Activated CD4-positive, alpha-beta T cell treated with anti-CD3 and anti-CD28 coated beads, Interleukin-2, amount 10 ng/mL, durations not matched to agents 24 days and 14 days (primary cell): ENCODE data around the gene PRKG1. TPM values are rescaled to one million over a fixed set of nuclear protein-coding genes. Genes with fewer than 3 reads are reported as not detected.

ENCODE experiments used
- DNase-seq: peaks from one replicate; pipeline ENCODE4 v3.0.0; 2022
- H3K27ac Mint-ChIP-seq: one replicate; pipeline ENCODE4 v1.8.0; 2022; ENCODE audit warnings: mild to moderate bottlenecking, mixed read lengths
- H3K27me3 Mint-ChIP-seq: one replicate; pipeline ENCODE4 v1.8.0; 2022; ENCODE audit warnings: mixed read lengths
- H3K36me3 Mint-ChIP-seq: one replicate; pipeline ENCODE4 v1.8.0; 2022; ENCODE audit warnings: low read depth, mild to moderate bottlenecking, mixed read lengths
- H3K4me1 Mint-ChIP-seq: one replicate; pipeline ENCODE4 v1.8.0; 2021; ENCODE audit warnings: mixed read lengths
- H3K4me3 Mint-ChIP-seq: one replicate; pipeline ENCODE4 v1.8.0; 2022; ENCODE audit warnings: mild to moderate bottlenecking, moderate library complexity, mixed read lengths
- H3K9me3 Mint-ChIP-seq: one replicate; pipeline ENCODE4 v1.8.0; 2021; ENCODE audit warnings: mixed read lengths
- intact Hi-C: fragments of 100-400 bp; cut with micrococcal nuclease; formaldehyde crosslinking; loops from one replicate; pipeline ENCODE4 v1.15.1; 2023
- total RNA-seq: library from RNA; stranded (reverse); gene quantifications from 2 replicates; pipeline ENCODE4 v1.2.3, GENCODE V29; 2022

PRKG1 gene
- total RNA-seq, 1 donor from 2014 or later = not detected

- Mint-ChIP-seq H3K36me3 (no peaks in the 10 kb centered on the region), H3K27me3 (no peaks in the 10 kb centered on the region), H3K27ac (no peak overlapping the region), H3K4me3 (no peak overlapping the region), H3K9me3 (no peaks in the 10 kb centered on the region), H3K4me1 (no peaks in the 10 kb centered on the region)
- intact Hi-C loops = no loop called here
- no peak for DNase-seq
These were observed 1024.8 kb downstream of the PRKG1 start for GRCh38 chr10:52099026-52099600.

DNA sequence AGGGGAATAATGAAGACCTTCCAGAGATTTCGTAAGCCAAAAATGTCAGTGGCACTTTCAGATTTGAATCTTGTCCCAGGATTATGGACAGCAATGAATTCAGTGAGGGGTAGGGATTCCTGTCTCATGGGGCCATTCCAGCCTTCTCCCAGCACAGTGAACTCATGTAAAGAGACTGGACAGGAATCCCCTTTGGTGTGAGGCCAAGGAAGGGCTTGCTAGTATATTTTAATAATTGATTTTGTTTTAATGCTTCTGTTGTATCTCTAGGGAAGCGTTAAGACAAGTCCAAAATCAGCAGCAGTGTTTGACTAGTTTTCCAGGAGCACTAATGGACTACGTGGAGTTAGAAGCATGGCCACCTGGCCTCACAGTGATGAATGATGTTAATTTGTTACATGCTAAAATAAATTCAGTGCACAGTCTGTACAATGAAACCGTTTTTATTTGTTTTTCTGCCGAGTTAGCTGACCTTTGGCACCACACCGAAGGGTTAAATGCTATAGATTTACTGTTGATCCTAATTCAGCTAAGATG is 1025.8 kb downstream of the PRKG1 start:
- no peak overlapping the region for H3K27ac Mint-ChIP-seq
- no peak for DNase-seq
- H3K27me3 Mint-ChIP-seq = no peaks in the 10 kb centered on the region
- H3K4me3 Mint-ChIP-seq = no peak overlapping the region
- no peaks in the 10 kb centered on the region for H3K4me1 Mint-ChIP-seq
- intact Hi-C loops = no loop called here
- H3K9me3 Mint-ChIP-seq = no peaks in the 10 kb centered on the region
- H3K36me3 Mint-ChIP-seq = no peaks in the 10 kb centered on the region

GRCh38 chr10:52105301-52105700 is 1031.0 kb downstream of the PRKG1 start:
- intact Hi-C loops = no loop called here
- Mint-ChIP-seq H3K27ac (no peak overlapping the region), H3K4me3 (no peak overlapping the region), H3K9me3 (no peaks in the 10 kb centered on the region), H3K36me3 (no peaks in the 10 kb centered on the region), H3K27me3 (no peaks in the 10 kb centered on the region), H3K4me1 (no peaks in the 10 kb centered on the region)
- DNase-seq = no peak

- no peaks in the 10 kb centered on the region for H3K4me1 Mint-ChIP-seq
- no peaks in the 10 kb centered on the region for H3K9me3 Mint-ChIP-seq
- H3K36me3 Mint-ChIP-seq = no peaks in the 10 kb centered on the region
- no peaks in the 10 kb centered on the region for H3K27me3 Mint-ChIP-seq
- H3K27ac Mint-ChIP-seq = no peak overlapping the region
- intact Hi-C loops = no loop called here
- no peak overlapping the region for H3K4me3 Mint-ChIP-seq
- DNase-seq = no peak
These were observed 1031.7 kb downstream of the PRKG1 start for GRCh38 chr10:52106011-52106410.

DNA sequence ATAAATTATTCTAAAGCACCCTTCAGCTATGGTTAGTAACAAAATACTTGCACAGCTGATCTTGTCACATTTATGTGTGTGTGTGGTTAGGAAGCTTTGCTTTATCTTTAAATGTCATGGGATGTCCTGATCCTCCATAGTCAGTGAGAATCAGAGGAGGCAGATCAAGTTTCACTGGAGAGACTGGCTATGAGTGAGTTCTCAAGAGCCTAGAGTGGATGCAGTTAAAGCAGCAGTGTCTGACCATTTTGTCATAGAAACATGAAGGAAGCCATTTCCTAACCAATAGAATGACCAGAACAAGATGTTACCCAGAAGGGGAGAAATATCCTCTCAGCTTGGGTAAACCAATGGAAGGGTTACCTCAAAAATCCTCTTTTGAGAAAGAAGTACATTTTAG is 1032.6 kb downstream of the PRKG1 start:
- intact Hi-C loops = no loop called here
- no peak for DNase-seq
- Mint-ChIP-seq H3K4me1 (no peaks in the 10 kb centered on the region), H3K27ac (no peak overlapping the region), H3K9me3 (no peaks in the 10 kb centered on the region), H3K4me3 (no peak overlapping the region), H3K36me3 (no peaks in the 10 kb centered on the region), H3K27me3 (no peaks in the 10 kb centered on the region)

DNA sequence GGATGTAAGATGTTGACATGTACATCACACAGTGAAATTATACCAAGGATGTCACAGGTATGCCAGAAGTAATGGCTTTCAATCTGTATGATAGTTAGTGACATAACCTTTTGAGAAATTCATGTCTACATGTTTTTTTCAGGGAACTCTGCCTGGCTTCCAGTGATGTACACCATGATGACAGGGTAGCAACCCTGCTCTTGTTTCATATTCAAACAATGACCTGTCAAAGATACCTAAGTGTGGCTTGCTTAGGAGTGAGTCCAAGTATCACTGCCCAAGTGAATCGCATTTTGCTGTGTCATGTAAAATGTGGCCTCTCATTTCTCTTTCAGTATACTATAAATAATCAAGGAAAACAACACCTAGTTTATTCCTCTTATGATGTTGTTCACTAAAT is 1033.9 kb downstream of the PRKG1 start:
- Mint-ChIP-seq H3K4me1 (no peaks in the 10 kb centered on the region), H3K36me3 (no peaks in the 10 kb centered on the region), H3K27ac (no peak overlapping the region), H3K4me3 (no peak overlapping the region), H3K27me3 (no peaks in the 10 kb centered on the region), H3K9me3 (no peaks in the 10 kb centered on the region)
- intact Hi-C loops = no loop called here
- DNase-seq = no peak

GRCh38 chr10:52110576-52110975 is 1036.3 kb downstream of the PRKG1 start:
- Mint-ChIP-seq H3K9me3 (no peaks in the 10 kb centered on the region), H3K27ac (no peak overlapping the region), H3K27me3 (no peaks in the 10 kb centered on the region), H3K4me3 (no peak overlapping the region), H3K36me3 (no peaks in the 10 kb centered on the region), H3K4me1 (no peaks in the 10 kb centered on the region)
- DNase-seq = no peak
- intact Hi-C loops = no loop called here

- Mint-ChIP-seq H3K27me3 (no peaks in the 10 kb centered on the region), H3K27ac (no peak overlapping the region), H3K4me3 (no peak overlapping the region), H3K9me3 (no peaks in the 10 kb centered on the region), H3K4me1 (no peaks in the 10 kb centered on the region), H3K36me3 (no peaks in the 10 kb centered on the region)
- intact Hi-C loops = no loop called here
- no peak for DNase-seq
These were observed 1037.0 kb downstream of the PRKG1 start for GRCh38 chr10:52111101-52111891.

GRCh38 chr10:52115823-52116222 is 1041.5 kb downstream of the PRKG1 start:
- Mint-ChIP-seq H3K27me3 (no peaks in the 10 kb centered on the region), H3K4me3 (no peak overlapping the region), H3K36me3 (no peaks in the 10 kb centered on the region), H3K9me3 (no peaks in the 10 kb centered on the region), H3K4me1 (no peaks in the 10 kb centered on the region), H3K27ac (no peak overlapping the region)
- intact Hi-C loops = no loop called here
- DNase-seq = no peak

DNA sequence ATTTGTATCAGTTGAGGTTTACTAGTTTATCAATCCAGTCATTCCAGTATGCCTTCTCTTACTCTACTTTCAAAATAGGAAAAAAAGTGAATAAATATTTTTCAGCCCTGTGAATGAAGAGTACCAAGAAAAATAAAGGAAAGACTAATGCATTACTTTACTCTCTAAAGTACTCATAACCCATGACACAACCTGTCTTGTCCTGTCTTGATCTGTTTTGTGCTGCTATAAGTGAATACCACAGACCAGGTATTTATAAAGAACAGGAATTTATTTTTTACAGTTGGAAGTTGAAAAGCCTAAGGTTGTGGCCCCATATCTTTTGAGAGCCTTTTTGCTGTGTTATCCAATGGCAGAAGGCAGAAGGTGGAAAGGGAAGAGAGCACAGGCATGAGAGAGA is 1045.2 kb downstream of the PRKG1 start:
- DNase-seq = no peak
- H3K27me3 Mint-ChIP-seq = no peaks in the 10 kb centered on the region
- no peaks in the 10 kb centered on the region for H3K9me3 Mint-ChIP-seq
- H3K4me1 Mint-ChIP-seq = no peaks in the 10 kb centered on the region
- H3K4me3 Mint-ChIP-seq = no peak overlapping the region
- no peaks in the 10 kb centered on the region for H3K36me3 Mint-ChIP-seq
- no peak overlapping the region for H3K27ac Mint-ChIP-seq
- intact Hi-C loops = no loop called here

DNA sequence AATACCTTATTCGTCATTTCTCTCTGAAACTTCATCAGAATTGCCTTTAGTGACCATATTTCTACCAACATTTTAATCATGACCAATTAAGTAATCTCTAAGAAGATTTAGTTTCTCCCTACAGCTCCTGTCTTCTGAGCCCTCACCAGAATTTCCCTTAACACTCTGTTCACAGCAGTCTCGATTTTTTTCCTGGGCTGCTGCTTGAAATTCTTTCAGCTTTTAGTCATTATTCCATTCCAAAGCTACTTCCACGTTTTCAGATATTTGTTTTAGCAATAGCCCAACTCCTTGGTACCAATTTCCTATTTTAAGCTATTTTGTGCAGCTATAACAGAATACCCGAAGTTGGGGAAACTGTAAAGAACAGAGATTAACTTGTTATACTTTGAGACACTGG is 1047.4 kb downstream of the PRKG1 start:
- Mint-ChIP-seq H3K27ac (no peak overlapping the region), H3K27me3 (no peaks in the 10 kb centered on the region), H3K9me3 (no peaks in the 10 kb centered on the region), H3K4me3 (no peak overlapping the region), H3K36me3 (no peaks in the 10 kb centered on the region), H3K4me1 (no peaks in the 10 kb centered on the region)
- intact Hi-C loops = no loop called here
- no peak for DNase-seq

GRCh38 chr10:52128056-52128683 is 1053.9 kb downstream of the PRKG1 start:
- intact Hi-C loops = no loop called here
- Mint-ChIP-seq H3K4me3 (no peak overlapping the region), H3K4me1 (no peaks in the 10 kb centered on the region), H3K36me3 (no peaks in the 10 kb centered on the region), H3K27ac (no peak overlapping the region), H3K27me3 (no peaks in the 10 kb centered on the region), H3K9me3 (no peaks in the 10 kb centered on the region)
- no peak for DNase-seq

- Mint-ChIP-seq H3K27me3 (no peaks in the 10 kb centered on the region), H3K4me3 (no peak overlapping the region), H3K27ac (no peak overlapping the region), H3K9me3 (no peaks in the 10 kb centered on the region), H3K36me3 (no peaks in the 10 kb centered on the region), H3K4me1 (no peaks in the 10 kb centered on the region)
- DNase-seq = no peak
- intact Hi-C loops = no loop called here
These were observed 1055.3 kb downstream of the PRKG1 start for GRCh38 chr10:52129410-52130178.

DNA sequence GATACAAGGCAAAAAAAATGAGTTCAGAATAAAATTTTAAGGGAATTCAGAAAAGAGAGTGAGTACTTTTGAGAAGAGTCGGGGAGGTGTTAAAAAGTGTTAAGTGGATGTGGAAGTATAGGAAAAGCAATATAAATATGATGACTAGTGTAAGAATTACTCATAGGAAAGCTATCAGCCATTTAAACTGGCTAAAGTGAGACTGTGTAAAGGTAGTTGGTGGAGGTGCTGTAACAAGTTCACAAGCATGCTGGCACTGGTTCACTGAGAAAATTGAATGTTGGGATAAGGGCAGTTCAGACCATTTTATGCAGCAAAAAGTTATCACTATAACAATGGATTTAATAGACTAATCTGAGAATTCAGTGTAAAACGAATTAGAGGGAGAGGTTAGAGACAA is 1060.8 kb downstream of the PRKG1 start:
- Mint-ChIP-seq H3K4me3 (no peak overlapping the region), H3K9me3 (no peaks in the 10 kb centered on the region)

More for the DNA sequence above, 1060.8 kb downstream of the PRKG1 start:
- no peak overlapping the region for H3K27ac Mint-ChIP-seq
- H3K27me3 Mint-ChIP-seq = no peaks in the 10 kb centered on the region
- H3K36me3 Mint-ChIP-seq = no peaks in the 10 kb centered on the region
- DNase-seq = no peak
- intact Hi-C loops = no loop called here
- H3K4me1 Mint-ChIP-seq = no peaks in the 10 kb centered on the region
